ENCODE measurements around the gene IFT25. TPM values are rescaled to one million over a fixed set of nuclear protein-coding genes. Genes with fewer than 3 reads are reported as not detected.
A peak's percentile ranks its signal among the peaks of the same experiment; 100 is the strongest.

Gene IFT25
- total RNA-seq, 1 donor from 2014 or later, result 13.6 TPM

DNA sequence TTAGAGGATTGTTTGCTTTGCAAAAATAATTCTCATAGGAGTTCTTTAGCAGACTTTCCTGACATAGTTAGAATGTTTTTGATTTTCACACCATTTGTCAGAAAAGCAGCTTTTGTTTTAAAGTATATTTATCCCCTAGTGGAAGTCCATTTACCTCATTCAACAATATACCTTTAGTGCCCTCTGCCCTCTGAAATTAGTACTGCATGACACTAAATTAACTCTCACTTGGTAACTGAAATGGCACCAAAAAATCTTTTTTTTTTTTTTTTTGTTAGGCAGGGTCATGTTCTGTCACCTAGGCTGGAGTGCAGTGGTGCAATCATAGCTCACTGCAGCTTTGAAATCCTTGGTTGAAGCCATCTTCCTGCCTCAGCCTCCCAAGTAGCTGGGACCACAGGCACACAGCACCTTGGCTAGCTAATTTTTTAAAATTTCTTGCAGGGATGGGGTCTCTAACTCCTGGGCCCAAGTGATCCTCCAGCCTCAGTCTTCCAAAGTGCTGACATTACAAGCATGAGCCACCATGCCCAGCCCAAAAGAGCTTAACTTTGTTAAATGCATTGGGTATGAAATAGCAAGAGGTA, 14.3 kb upstream of the IFT25 start:
- Histone ChIP-seq H3K4me3 (ENCODE audit: low read length in 3 of 3) (no peak overlapping the region), H3K27me3 (ENCODE audit: control insufficient read depth in 3 of 3, insufficient read depth in 3 of 3, low read length in 3 of 3) (no peaks in the 10 kb centered on the region), H3K9ac (ENCODE audit: low read depth in 1 of 3, low read length in 3 of 3) (no peak overlapping the region), H3K4me1 (ENCODE audit: control insufficient read depth in 3 of 3, insufficient read depth in 3 of 3, low read length in 3 of 3) (peaks cover 4 to 5% (median 5%) of the 10 kb centered on the region in 3 donors), H3K36me3 (ENCODE audit: control insufficient read depth in 3 of 3, insufficient read depth in 3 of 3, low read length in 3 of 3) (peaks cover 19 to 42% (median 38%) of the 10 kb centered on the region in 3 donors), H3K9me3 (ENCODE audit: control insufficient read depth in 3 of 3, low read length in 3 of 3) (no peaks in the 10 kb centered on the region), H3K27ac (ENCODE audit: low read depth, low read length) (no peak overlapping the region)

DNA sequence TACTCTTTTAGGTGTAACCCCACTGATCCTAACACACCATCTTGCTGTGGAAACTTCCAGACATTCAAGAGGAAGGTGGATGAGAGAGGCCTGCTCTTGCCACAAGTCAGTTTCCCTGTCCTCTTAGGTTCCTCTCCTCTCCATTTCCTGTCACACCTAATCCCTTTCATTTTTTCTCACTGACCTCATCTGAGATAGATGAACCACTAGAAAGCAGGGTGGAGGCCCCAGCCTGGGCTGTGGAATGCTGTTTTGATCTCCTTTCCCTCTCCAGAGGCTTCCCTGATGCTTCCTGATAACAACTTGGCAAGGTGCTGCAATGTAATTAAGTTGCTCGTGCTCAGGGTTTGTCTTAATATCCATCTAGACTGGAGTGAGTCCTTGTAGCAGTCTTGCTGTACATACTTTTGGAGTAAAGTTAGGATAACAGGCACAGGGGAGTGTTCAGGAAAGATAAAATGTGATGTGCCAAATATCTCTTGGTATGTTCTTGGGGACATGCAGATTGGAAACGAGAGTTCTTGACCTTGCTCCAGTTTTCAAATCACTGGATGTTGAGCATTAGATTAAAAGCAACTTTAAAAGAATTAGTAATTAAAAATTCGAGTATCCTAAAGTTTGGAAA, 11.8 kb upstream of the IFT25 start:
- Histone ChIP-seq H3K27ac (ENCODE audit: low read depth, low read length) (no peak overlapping the region), H3K9ac (ENCODE audit: low read depth in 1 of 3, low read length in 3 of 3) (no peak overlapping the region)

DNA sequence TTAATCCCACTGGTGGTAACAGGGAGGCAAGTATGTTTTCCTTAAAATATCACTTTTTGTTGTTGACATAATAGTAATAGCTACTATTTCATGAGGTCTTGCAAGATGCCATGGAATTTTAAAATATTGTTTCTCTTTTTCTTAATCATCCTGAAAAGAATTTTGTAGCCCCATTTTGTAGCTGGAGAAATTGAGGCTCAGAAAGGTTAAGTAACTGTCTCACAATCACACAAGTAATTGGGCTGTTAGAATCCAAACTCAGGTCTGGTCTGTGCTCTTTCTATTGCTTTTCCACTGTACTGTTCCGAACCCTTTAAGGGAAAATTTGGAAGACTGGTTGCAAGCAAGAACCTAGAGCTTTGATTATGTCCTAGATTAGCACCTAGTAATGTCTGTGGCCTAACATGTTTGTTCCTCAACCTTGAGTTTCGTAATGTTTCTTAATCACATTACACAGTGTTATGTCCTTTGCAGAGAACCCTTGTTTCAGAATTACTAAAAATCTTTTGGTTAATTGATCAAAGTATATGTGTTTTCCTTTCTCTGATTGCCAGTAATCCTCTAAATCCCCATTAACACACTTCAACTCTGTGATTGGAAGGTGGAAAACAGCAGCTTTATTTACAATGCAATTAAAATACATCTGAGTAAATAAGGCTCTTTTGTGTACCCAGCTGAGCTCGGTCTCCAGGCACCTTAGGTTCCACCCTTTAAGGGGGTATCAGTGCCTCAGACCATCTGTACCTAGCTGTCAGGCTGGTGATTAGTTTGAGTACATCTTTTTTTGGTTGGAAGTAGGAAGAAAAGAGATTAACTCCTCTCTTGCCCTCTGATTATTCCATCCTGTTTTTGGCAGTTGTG, 11.0 kb upstream of the IFT25 start:
- Histone ChIP-seq H3K9ac (ENCODE audit: low read depth in 1 of 3, low read length in 3 of 3) (no peak overlapping the region), H3K36me3 (ENCODE audit: control insufficient read depth in 3 of 3, insufficient read depth in 3 of 3, low read length in 3 of 3) (peaks cover 8 to 33% (median 23%) of the 10 kb centered on the region in 3 donors), H3K4me1 (ENCODE audit: control insufficient read depth in 3 of 3, insufficient read depth in 3 of 3, low read length in 3 of 3) (peaks cover 4 to 5% (median 5%) of the 10 kb centered on the region in 3 donors), H3K27me3 (ENCODE audit: control insufficient read depth in 3 of 3, insufficient read depth in 3 of 3, low read length in 3 of 3) (no peaks in the 10 kb centered on the region), H3K9me3 (ENCODE audit: control insufficient read depth in 3 of 3, low read length in 3 of 3) (no peaks in the 10 kb centered on the region), H3K4me3 (ENCODE audit: low read length in 3 of 3) (no peak overlapping the region), H3K27ac (ENCODE audit: low read depth, low read length) (no peak overlapping the region)

More for the DNA sequence above, 11.8 kb upstream of the IFT25 start:
- Histone ChIP-seq H3K27me3 (ENCODE audit: control insufficient read depth in 3 of 3, insufficient read depth in 3 of 3, low read length in 3 of 3) (no peaks in the 10 kb centered on the region), H3K9me3 (ENCODE audit: control insufficient read depth in 3 of 3, low read length in 3 of 3) (no peaks in the 10 kb centered on the region), H3K4me1 (ENCODE audit: control insufficient read depth in 3 of 3, insufficient read depth in 3 of 3, low read length in 3 of 3) (peaks cover 4 to 5% (median 5%) of the 10 kb centered on the region in 3 donors), H3K36me3 (ENCODE audit: control insufficient read depth in 3 of 3, insufficient read depth in 3 of 3, low read length in 3 of 3) (peaks cover 8 to 31% (median 23%) of the 10 kb centered on the region in 3 donors), H3K4me3 (ENCODE audit: low read length in 3 of 3) (no peak overlapping the region)

DNA sequence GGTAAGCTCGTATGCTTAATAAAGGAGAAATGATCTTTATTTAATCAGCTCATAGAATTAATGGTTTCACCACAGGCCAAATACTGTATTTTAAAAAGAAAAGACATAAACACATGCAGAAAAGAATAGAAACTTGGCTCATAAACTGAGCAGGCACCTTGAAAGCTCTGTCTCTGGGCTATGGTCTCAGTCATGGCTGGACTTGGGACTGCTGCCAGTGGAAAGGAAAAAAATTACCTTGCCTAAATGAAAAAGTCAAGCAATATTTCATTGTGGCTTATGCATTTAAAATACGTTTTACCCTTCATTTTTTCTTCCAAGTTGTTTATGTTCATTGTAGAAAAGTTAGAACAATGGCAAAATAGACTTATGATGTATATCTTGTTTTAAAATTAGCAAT, 8.6 kb upstream of the IFT25 start:
- H3K27me3 ChIP-seq (ENCODE audit: control insufficient read depth in 3 of 3, insufficient read depth in 3 of 3, low read length in 3 of 3), result no peaks in the 10 kb centered on the region
- H3K36me3 ChIP-seq (ENCODE audit: control insufficient read depth in 3 of 3, insufficient read depth in 3 of 3, low read length in 3 of 3), result peaks cover 2 to 20% (median 16%) of the 10 kb centered on the region in 3 donors
- H3K9ac ChIP-seq (ENCODE audit: low read depth in 1 of 3, low read length in 3 of 3), result no peak overlapping the region
- H3K4me3 ChIP-seq (ENCODE audit: low read length in 3 of 3), result no peak overlapping the region
- H3K27ac ChIP-seq (ENCODE audit: low read depth, low read length), result no peak overlapping the region
- H3K4me1 ChIP-seq (ENCODE audit: control insufficient read depth in 3 of 3, insufficient read depth in 3 of 3, low read length in 3 of 3), result peaks cover 5 to 6% (median 5%) of the 10 kb centered on the region in 3 donors
- H3K9me3 ChIP-seq (ENCODE audit: control insufficient read depth in 3 of 3, low read length in 3 of 3), result no peaks in the 10 kb centered on the region

DNA sequence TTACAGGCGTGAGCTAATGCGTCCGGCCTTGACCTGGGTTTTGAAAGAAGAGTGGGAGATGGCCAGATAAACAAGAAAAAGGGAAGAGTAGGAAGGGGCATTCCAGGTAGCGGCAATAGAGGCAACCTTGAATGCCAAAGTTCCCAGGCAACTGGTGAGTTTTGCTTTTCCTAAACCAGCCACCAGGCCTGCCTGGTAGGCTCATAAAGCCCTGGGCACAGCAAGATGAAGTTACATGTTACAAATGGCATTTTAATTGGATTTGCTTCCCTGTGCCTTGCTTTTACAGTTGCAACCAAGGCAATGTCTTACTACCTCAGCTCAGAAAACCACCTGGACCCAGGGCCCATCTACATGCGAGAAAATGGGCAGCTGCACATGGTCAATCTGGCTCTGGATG, 6.2 kb upstream of the IFT25 start:
- peak overlapping the region in 1 of 3 donors; percentile 15 for H3K9ac ChIP-seq (ENCODE audit: low read depth in 1 of 3, low read length in 3 of 3)
- H3K9me3 ChIP-seq (ENCODE audit: control insufficient read depth in 3 of 3, low read length in 3 of 3), result no peaks in the 10 kb centered on the region
- H3K36me3 ChIP-seq (ENCODE audit: control insufficient read depth in 3 of 3, insufficient read depth in 3 of 3, low read length in 3 of 3), result peaks cover 2 to 15% (median 13%) of the 10 kb centered on the region in 3 donors
- H3K27me3 ChIP-seq (ENCODE audit: control insufficient read depth in 3 of 3, insufficient read depth in 3 of 3, low read length in 3 of 3), result no peaks in the 10 kb centered on the region
- no peak overlapping the region for H3K4me3 ChIP-seq (ENCODE audit: low read length in 3 of 3)
- peaks cover 10 to 13% (median 11%) of the 10 kb centered on the region in 3 donors for H3K4me1 ChIP-seq (ENCODE audit: control insufficient read depth in 3 of 3, insufficient read depth in 3 of 3, low read length in 3 of 3)
- no peak overlapping the region for H3K27ac ChIP-seq (ENCODE audit: low read depth, low read length)

DNA sequence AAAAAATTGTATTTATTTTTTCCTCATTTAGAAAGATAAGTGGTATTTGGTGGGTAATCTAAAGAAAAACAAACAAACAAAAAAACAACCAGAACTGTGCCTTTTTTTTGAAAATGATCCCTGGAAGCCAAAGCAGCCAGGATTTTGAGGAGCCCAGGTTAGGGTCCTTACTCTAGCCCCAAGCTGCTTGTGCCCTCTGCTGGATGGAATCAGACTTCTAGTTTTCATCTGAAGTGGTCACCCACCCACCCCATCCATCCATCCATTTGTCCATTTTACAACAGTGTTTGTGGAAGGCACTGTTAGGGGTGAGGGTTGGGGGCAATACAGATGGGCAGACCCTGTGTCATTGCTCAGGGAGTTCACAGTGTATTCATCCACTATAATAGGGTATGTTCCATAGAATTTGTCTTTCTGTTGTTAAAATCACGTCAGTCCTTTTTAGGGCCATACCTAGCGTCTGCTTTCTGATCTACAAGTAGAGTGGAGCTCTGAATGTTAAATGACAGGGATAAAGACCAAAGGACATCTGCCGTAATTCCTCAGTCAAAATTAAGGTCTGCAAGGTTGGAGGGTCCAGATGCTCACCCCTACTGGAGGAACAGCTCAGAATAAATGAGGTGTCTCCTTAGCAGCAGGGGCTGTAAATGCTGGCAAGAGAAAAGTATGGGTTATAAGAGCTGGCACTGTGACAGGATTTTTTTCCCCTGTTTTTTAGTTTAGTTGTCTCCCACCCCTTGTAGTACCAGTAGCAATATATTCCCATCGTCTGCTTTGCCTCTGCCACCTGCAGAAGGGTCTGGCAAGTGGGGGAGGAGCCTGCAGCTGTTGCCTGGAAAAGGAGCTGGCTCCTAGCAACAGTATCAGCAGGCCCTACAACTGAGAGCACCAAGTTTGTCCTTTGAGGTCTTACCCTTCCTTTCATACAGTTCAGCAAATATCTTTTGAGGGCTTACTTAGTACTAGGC, 3.8 kb upstream of the IFT25 start:
- Histone ChIP-seq H3K36me3 (ENCODE audit: control insufficient read depth in 3 of 3, insufficient read depth in 3 of 3, low read length in 3 of 3) (peaks cover 2 to 15% (median 10%) of the 10 kb centered on the region in 3 donors), H3K27ac (ENCODE audit: low read depth, low read length) (no peak overlapping the region), H3K4me1 (ENCODE audit: control insufficient read depth in 3 of 3, insufficient read depth in 3 of 3, low read length in 3 of 3) (peaks cover 17 to 22% (median 22%) of the 10 kb centered on the region in 3 donors), H3K9me3 (ENCODE audit: control insufficient read depth in 3 of 3, low read length in 3 of 3) (no peaks in the 10 kb centered on the region), H3K4me3 (ENCODE audit: low read length in 3 of 3) (no peak overlapping the region), H3K27me3 (ENCODE audit: control insufficient read depth in 3 of 3, insufficient read depth in 3 of 3, low read length in 3 of 3) (no peaks in the 10 kb centered on the region), H3K9ac (ENCODE audit: low read depth in 1 of 3, low read length in 3 of 3) (no peak overlapping the region)

DNA sequence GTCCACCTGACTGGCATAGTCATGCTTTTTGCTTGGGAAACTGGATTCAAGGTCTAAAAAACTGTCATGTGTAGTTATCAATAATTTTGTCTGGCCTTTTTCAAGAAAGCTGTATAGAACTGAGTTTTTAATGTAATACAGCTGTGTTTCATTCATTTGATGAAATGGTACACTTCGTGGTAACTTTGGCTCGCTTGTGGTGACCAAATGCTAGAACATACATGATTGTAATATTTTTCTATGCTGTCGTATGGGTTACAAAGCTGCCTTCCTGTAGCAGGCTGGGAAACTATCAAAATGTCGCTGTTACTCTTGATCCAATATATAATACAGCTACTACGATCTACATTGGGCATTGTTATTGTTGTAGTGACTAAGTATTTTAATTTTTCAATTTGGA, 2.8 kb upstream of the IFT25 start:
- peaks cover 17 to 22% (median 22%) of the 10 kb centered on the region in 3 donors for H3K4me1 ChIP-seq (ENCODE audit: control insufficient read depth in 3 of 3, insufficient read depth in 3 of 3, low read length in 3 of 3)
- H3K9ac ChIP-seq (ENCODE audit: low read depth in 1 of 3, low read length in 3 of 3), result peak overlapping the region in 1 of 3 donors; percentile 25
- H3K27ac ChIP-seq (ENCODE audit: low read depth, low read length), result no peak overlapping the region
- H3K4me3 ChIP-seq (ENCODE audit: low read length in 3 of 3), result no peak overlapping the region
- H3K36me3 ChIP-seq (ENCODE audit: control insufficient read depth in 3 of 3, insufficient read depth in 3 of 3, low read length in 3 of 3), result peaks cover 2 to 15% (median 10%) of the 10 kb centered on the region in 3 donors
- no peaks in the 10 kb centered on the region for H3K9me3 ChIP-seq (ENCODE audit: control insufficient read depth in 3 of 3, low read length in 3 of 3)
- no peaks in the 10 kb centered on the region for H3K27me3 ChIP-seq (ENCODE audit: control insufficient read depth in 3 of 3, insufficient read depth in 3 of 3, low read length in 3 of 3)

DNA sequence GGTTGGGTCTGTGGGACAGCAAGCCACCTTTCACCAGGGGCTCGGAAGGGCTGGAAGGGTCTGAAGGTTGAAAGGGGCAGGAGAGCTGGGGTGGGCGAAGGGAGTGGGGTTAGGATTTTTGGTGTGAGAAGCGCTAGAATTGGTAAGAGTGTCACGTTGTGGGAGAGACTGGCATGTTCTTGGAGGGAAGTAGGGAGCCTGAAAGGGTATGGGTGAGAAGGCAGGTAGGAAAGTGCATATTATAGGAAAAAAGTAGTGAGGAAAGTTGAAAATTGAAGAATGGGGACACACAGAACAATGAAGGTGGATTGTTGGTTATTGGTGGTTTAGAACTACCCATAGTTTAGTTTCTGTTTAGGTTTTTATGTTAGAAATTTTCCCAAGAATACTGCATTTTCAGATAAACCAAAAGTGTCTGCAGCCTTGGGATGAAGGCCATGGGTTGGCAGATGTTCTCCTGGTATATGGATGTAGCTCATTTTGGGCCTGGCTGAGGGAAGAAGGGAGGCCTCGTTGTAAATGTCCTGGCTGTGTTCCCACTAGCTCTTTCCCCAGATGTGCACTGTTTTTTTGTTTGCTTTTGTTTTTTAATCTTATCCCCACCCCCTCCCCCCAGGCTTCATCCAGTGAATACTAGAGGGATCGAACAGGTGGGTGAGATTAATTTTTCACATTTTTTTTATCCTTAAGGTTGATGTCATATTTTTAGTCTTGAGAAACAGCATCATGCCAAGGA, 1.8 kb upstream of the IFT25 start:
- Histone ChIP-seq H3K27ac (ENCODE audit: low read depth, low read length) (peak overlapping the region; percentile 72), H3K9me3 (ENCODE audit: control insufficient read depth in 3 of 3, low read length in 3 of 3) (no peaks in the 10 kb centered on the region), H3K4me3 (ENCODE audit: low read length in 3 of 3) (peak overlapping the region; percentile 76 to 78 (median 78)), H3K36me3 (ENCODE audit: control insufficient read depth in 3 of 3, insufficient read depth in 3 of 3, low read length in 3 of 3) (peaks cover 2 to 8% (median 6%) of the 10 kb centered on the region in 3 donors), H3K9ac (ENCODE audit: low read depth in 1 of 3, low read length in 3 of 3) (peak overlapping the region; percentile 68 to 84 (median 68)), H3K4me1 (ENCODE audit: control insufficient read depth in 3 of 3, insufficient read depth in 3 of 3, low read length in 3 of 3) (peaks cover 17 to 22% (median 22%) of the 10 kb centered on the region in 3 donors), H3K27me3 (ENCODE audit: control insufficient read depth in 3 of 3, insufficient read depth in 3 of 3, low read length in 3 of 3) (no peaks in the 10 kb centered on the region)
